K562 (cell line): ENCODE measurements around the gene ASB10. TPM values are rescaled to one million over a fixed set of nuclear protein-coding genes. Genes with fewer than 3 reads are reported as not detected.
A peak's percentile ranks its signal among the peaks of the same experiment; 100 is the strongest.

ENCODE experiments used
- CCAR2 ChIP-seq: fragments of 200-400 bp; formaldehyde crosslinking; IDR thresholded peaks from 2 replicates; pipeline ENCODE4 v1.6.1; 2017; ENCODE audit warnings: mild to moderate bottlenecking, low read depth, low read length
- CCNT2 ChIP-seq: IDR thresholded peaks from 2 replicates; pipeline ENCODE4 v1.6.1; 2011; ENCODE audit warnings: borderline replicate concordance, low read depth, mild to moderate bottlenecking, moderate library complexity, mixed read lengths, low read length; ENCODE audit not compliant: insufficient read length; ENCODE audit errors: extremely low read depth
- ELF4 ChIP-seq: fragments of 450-650 bp; formaldehyde crosslinking; IDR thresholded peaks from 2 replicates; pipeline ENCODE4 v1.4.0; 2022; ENCODE audit warnings: missing genetic modification characterization
- MXD1 ChIP-seq: fragments of 250-450 bp; sonication (Bioruptor Pico); IDR thresholded peaks from 2 replicates; pipeline ENCODE4 v1.8.0; 2021; ENCODE audit warnings: borderline replicate concordance, mild to moderate bottlenecking, moderate library complexity; ENCODE audit not compliant: poor library complexity, severe bottlenecking
- NR1H2 ChIP-seq: sonication (generic); formaldehyde crosslinking; IDR thresholded peaks from 2 replicates; pipeline ENCODE4 v1.4.0; 2020; ENCODE audit warnings: mild to moderate bottlenecking, missing genetic modification reagents
- UBTF ChIP-seq, 2 experiments: IDR thresholded peaks; 2 replicates each; pipeline ENCODE4 v1.6.1; 2012; ENCODE audit warnings: improper control_type of control experiment in 2 of 2, low read depth in 2 of 2, low read length in 2 of 2, borderline replicate concordance in 1 of 2
- ZNF318 ChIP-seq, 2 experiments: fragments of 450-650 bp; IDR thresholded peaks; 2 replicates each; pipeline ENCODE4 v1.6.1; 2016; ENCODE audit warnings: mild to moderate bottlenecking in 2 of 2, borderline replicate concordance in 1 of 2, low read depth in 1 of 2, moderate library complexity in 1 of 2
- polyA plus RNA-seq, 8 experiments: library from polyadenylated mRNA; depleted of rRNA in 4 of 8; stranded (reverse) in 5 of 8; unstranded in 3 of 8; fragments of >200 nt; fragmentation: Nextera tagmentation in 2 of 8; fragmentation: Illumina TruSeq in 1 of 8; extraction: Ambion mirVana in 2 of 8; extraction: Trizol in 1 of 8; gene quantifications; 2 replicates each; pipeline versions ENCODE4 v1.2.1 to v1.2.3, GENCODE V29; 2011 to 2014; ENCODE audit warnings: inconsistent platforms in 1 of 8, missing spikeins in 1 of 8
- total RNA-seq, 7 experiments: library from RNA; depleted of rRNA in 6 of 7; stranded (reverse); fragments of >200 nt in 6 of 7; fragmentation: Illumina TruSeq in 2 of 7; extraction: Trizol in 2 of 7; gene quantifications; 2 replicates each; pipeline versions ENCODE4 v1.2.1 to v1.2.3, GENCODE V29; 2011 to 2021; ENCODE audit warnings: low replicate concordance in 1 of 7
- TF ChIP-seq, protein P1 (sequence below): sonication (generic); formaldehyde crosslinking; IDR thresholded peaks from 2 replicates; pipeline ENCODE4 v1.9.0; 2022; ENCODE audit warnings: mild to moderate bottlenecking, missing genetic modification reagents
- TF ChIP-seq, protein P2 (sequence below), 2 experiments: IDR thresholded peaks; 2 replicates each; pipeline ENCODE4 v1.6.1; 2011; ENCODE audit warnings: borderline replicate concordance in 1 of 2, control low read depth in 1 of 2, low read depth in 1 of 2, low read length in 1 of 2, mild to moderate bottlenecking in 1 of 2, mixed read lengths in 1 of 2, moderate library complexity in 1 of 2; ENCODE audit not compliant: insufficient read depth in 1 of 2, insufficient read length in 1 of 2, poor library complexity in 1 of 2, severe bottlenecking in 1 of 2; ENCODE audit errors: extremely low read depth in 1 of 2

ASB10 gene
- total and polyA plus RNA-seq, 9 of the 15 experiments (the other 6 are each of a cell fraction or from before 2014, with no cell fraction given) = not detected

DNA sequence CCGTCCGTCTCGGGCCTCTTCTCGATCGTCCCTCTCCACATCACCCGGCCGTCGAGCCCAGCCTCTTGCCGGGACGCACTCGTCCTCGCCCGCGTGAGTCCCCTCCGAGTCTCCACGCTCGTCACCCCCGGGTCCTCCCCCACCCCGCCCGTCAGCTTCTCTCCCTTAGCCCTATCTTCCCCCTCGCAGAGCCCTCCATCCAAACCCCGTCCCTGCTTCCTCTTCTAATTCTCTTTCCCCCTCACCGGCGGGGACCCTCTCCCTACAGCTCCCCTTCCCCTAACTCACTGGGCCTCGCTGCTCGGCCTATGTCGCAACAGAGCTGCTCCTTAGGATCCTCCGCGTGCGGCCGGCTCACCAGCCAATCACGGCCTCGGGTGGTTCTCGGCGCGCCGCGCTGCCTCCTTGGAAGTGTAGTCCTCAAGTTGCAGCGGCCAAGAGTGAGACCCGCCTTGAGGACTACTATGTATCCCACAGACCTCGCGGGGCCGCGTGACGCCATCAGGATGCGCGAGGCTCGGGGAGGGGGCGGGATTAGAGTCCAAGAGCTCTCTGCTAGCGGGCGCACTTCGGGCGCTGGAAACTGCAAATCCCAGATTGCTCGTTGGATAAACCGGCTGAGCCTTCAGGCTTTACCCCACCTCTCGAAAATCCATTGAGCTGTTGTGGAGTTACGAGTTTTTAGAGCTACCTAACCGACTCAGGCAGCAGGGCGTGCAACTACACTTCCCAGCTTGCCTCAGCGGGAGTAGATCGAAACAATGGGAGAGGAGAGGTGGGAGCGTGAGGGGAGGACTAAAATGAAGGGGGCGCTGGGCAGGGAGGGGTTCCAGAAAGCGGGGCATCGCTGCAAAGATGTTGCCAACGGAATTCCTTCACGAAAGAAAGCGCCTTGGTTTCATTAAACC is 40.1 kb upstream of the ASB10 start, which contains the start of gene ABCF2 (continued):
- no peak for TF ChIP-seq ZNF318 (IDR thresholded peaks at IDR 0.05; ENCODE audit: borderline replicate concordance in 1 of 2, low read depth in 1 of 2)
- peak; percentile 37 for TF ChIP-seq MXD1
- TF ChIP-seq, protein P1, sequence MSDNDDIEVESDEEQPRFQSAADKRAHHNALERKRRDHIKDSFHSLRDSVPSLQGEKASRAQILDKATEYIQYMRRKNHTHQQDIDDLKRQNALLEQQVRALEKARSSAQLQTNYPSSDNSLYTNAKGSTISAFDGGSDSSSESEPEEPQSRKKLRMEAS (CRISPR knock-in tag) = peak; percentile 90
- peak; percentile 47 for TF ChIP-seq CCNT2
- TF ChIP-seq, protein P2, sequence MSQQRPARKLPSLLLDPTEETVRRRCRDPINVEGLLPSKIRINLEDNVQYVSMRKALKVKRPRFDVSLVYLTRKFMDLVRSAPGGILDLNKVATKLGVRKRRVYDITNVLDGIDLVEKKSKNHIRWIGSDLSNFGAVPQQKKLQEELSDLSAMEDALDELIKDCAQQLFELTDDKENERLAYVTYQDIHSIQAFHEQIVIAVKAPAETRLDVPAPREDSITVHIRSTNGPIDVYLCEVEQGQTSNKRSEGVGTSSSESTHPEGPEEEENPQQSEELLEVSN (IDR thresholded peaks at IDR 0.05; ENCODE audit: borderline replicate concordance in 1 of 2, extremely low read depth in 1 of 2, insufficient read depth in 1 of 2, insufficient read length in 1 of 2, low read depth in 1 of 2, low read length in 1 of 2, poor library complexity in 1 of 2, severe bottlenecking in 1 of 2) = peak; percentile 57 to 75
- TF ChIP-seq NR1H2 (CRISPR knock-in tag) = no peak
- TF ChIP-seq UBTF (IDR thresholded peaks at IDR 0.05; ENCODE audit: borderline replicate concordance in 1 of 2, low read depth in 2 of 2, low read length in 2 of 2) = peak; percentile 32 to 64; a peak in 1 of 4 replicates
- peak; percentile 86; the same call in 1 of the 2 replicates for TF ChIP-seq ELF4
- no peak for TF ChIP-seq CCAR2
